Heart left ventricle (tissue), 16 donors: ENCODE measurements around the gene STXBP3. TPM values are rescaled to one million over a fixed set of nuclear protein-coding genes. Genes with fewer than 3 reads are reported as not detected.

ENCODE experiments used
- ATAC-seq, 4 donors: fragments of 200-7000 bp; cut with Tn5 transposase; one replicate each; pipeline ENCODE4 v1.9.1; 2020 to 2022; ENCODE audit warnings: moderate library complexity in 4 of 4, mild to moderate bottlenecking in 3 of 4, moderate number of reproducible peaks in 1 of 4
- DNase-seq, 5 donors: peaks; one replicate each; pipeline ENCODE4 v3.0.0-alpha.2; 2020
- H3K27ac ChIP-seq, 12 donors: fragments of 200-600 bp; sonication (generic) in 4 of 12; one replicate each; pipeline versions ENCODE4 v1.5.0 to v1.8.0; 2016 to 2022; ENCODE audit warnings: mild to moderate bottlenecking in 2 of 12
- H3K27me3 ChIP-seq, 9 donors: fragments of 200-600 bp; sonication (generic) in 2 of 9; one replicate each; pipeline versions ENCODE4 v1.5.1 to v1.8.0; 2016 to 2022; ENCODE audit warnings: mild to moderate bottlenecking in 3 of 9
- H3K36me3 ChIP-seq, 9 donors: fragments of 200-600 bp; sonication (generic) in 2 of 9; one replicate each; pipeline versions ENCODE4 v1.5.0 to v1.8.0; 2018 to 2022; ENCODE audit warnings: mild to moderate bottlenecking in 2 of 9
- H3K4me1 ChIP-seq, 12 donors: fragments of 200-600 bp; sonication (generic) in 4 of 12; one replicate each; pipeline versions ENCODE4 v1.5.0 to v1.8.0; 2016 to 2022; ENCODE audit warnings: mild to moderate bottlenecking in 3 of 12
- H3K4me3 ChIP-seq, 12 donors: fragments of 200-600 bp; sonication (generic) in 4 of 12; one replicate each; pipeline versions ENCODE4 v1.5.0 to v1.8.0; 2017 to 2022; ENCODE audit warnings: mild to moderate bottlenecking in 9 of 12, moderate library complexity in 4 of 12
- H3K9me3 ChIP-seq, 12 donors: fragments of 200-600 bp; sonication (generic) in 4 of 12; one replicate each; pipeline versions ENCODE4 v1.5.0 to v1.8.0; 2016 to 2022; ENCODE audit warnings: mild to moderate bottlenecking in 1 of 12
- POLR2A ChIP-seq, 2 donors: fragments of 450-650 bp; IDR thresholded peaks; one replicate each; pipeline ENCODE4 v1.6.1; 2017; ENCODE audit warnings: antibody characterized with exemption in 2 of 2, mild to moderate bottlenecking in 2 of 2, moderate library complexity in 2 of 2
- WGBS, 4 donors: extraction: QIAGEN DNeasy Blood & Tissue Kit in 2 of 4; methylation state at CpG; one replicate each; pipeline versions ENCODE4 v1.1.5 to v1.1.7; 2013 to 2018; 5-methylcytosine and 5-hydroxymethylcytosine counted together
- intact Hi-C, 10 donors: fragments of 100-400 bp; cut with DNase I; formaldehyde crosslinking; loops; one replicate each; pipeline versions ENCODE4 v1.11.1 to v1.14.2; 2022
- polyA plus RNA-seq, 2 donors: library from polyadenylated mRNA; stranded (reverse); fragments of 200-250 nt; gene quantifications; one replicate each; pipeline ENCODE4 v1.2.3, GENCODE V29; 2013
- total RNA-seq, 9 donors: library from RNA; depleted of rRNA in 2 of 9; stranded (reverse); fragments of >200 nt in 2 of 9; fragmentation: NEBNext Ultra II Directional in 3 of 9; extraction: Animal tissue kit (Norgen Biotek cat#: 25700) in 3 of 9; gene quantifications; one replicate each; pipeline versions ENCODE4 v1.1.0 to v1.2.4, GENCODE V29; 2016 to 2023
- TF ChIP-seq, protein P1 (sequence below), 12 donors: fragments of 200-600 bp; sonication (generic) in 4 of 12; IDR thresholded peaks; one replicate each; pipeline versions ENCODE4 v1.5.0 to v1.8.0; 2018 to 2022; ENCODE audit warnings: antibody characterized with exemption in 12 of 12, mild to moderate bottlenecking in 5 of 12
- donor health status: ischemic (EF 13 %, LVEDD 7.1; RV severe dilation, severe dysfunction).
- donor health status: healthy with polysubstance abuse.
- donor health status: DM: no; HTN: yes; CAD: no.
- donor health status: DM: no; HTN: no; CAD: no.
- donor health status: ischemic (EF 25% LVEDD 6.9; RV normal size, moderate dysfunction).
- donor health status: ischemic (EF 25% LVEDD 5.7; RV mildly dilated, moderate dysfunction).
- donor health status: healthy.
- donor health status: DM: yes; HTN: yes; CAD: no.
- donor health status: ischemic (EF 35%, LVEDD 5.7; RV mildly dilated, moderate dysfunction).
- donor health status: nonischemic (EF 11% LVEDD 7.7; RV severe dilation, severe dysfunction).
- donor health status: DM: yes; HTN: yes; CAD: no.
- donor health status: PGD.
- donor health status: ischemic (EF 29% LVEDD 5.4; RV normal size, mild dysfunction).
- donor health status: nonischemic (EF 23%, LVEDD 6.1; RV moderate dilation, normal function).

The STXBP3 gene
- total and polyA plus RNA-seq, 11 donors: 19.2 to 42.7 (median 26.1) TPM

DNA sequence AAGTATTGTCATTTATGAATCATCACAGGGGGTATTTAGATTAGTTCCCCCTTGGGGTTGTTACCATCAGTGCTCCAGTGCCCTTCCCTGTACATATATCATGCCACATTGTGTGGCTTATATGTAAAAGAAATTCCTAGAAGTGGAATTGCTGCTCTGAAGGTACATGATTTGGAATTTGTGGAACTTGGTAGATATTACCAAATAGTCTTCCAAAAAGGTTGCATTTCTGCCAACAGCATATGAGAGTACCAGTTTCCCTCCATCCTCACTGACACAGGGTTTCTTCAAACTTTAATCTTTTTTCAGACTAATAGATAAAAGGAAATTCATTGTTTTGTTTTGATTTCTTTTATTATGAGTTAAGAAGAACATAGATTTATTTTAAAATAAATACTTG, 69.1 kb downstream of the STXBP3 start:
- DNase-seq (no peak), ATAC-seq (no peak)
- H3K4me1 ChIP-seq: peaks cover 0 to 28% (median 11%) of the 10 kb centered on the region in 12 donors
- H3K36me3 ChIP-seq: peaks cover 0 to 14% (median 7%) of the 10 kb centered on the region in 9 donors
- intact Hi-C loops: no loop called here
- H3K27me3 ChIP-seq: no peaks in the 10 kb centered on the region
- H3K9me3 ChIP-seq: no peaks in the 10 kb centered on the region
- TF ChIP-seq, protein P1, sequence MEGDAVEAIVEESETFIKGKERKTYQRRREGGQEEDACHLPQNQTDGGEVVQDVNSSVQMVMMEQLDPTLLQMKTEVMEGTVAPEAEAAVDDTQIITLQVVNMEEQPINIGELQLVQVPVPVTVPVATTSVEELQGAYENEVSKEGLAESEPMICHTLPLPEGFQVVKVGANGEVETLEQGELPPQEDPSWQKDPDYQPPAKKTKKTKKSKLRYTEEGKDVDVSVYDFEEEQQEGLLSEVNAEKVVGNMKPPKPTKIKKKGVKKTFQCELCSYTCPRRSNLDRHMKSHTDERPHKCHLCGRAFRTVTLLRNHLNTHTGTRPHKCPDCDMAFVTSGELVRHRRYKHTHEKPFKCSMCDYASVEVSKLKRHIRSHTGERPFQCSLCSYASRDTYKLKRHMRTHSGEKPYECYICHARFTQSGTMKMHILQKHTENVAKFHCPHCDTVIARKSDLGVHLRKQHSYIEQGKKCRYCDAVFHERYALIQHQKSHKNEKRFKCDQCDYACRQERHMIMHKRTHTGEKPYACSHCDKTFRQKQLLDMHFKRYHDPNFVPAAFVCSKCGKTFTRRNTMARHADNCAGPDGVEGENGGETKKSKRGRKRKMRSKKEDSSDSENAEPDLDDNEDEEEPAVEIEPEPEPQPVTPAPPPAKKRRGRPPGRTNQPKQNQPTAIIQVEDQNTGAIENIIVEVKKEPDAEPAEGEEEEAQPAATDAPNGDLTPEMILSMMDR (IDR thresholded peaks at IDR 0.05): no peak
- TF ChIP-seq POLR2A (IDR thresholded peaks at IDR 0.05): no peak
- peak overlapping the region in 1 of 12 donors; percentile 29 for H3K4me3 ChIP-seq
- peak overlapping the region in 11 of 12 donors; percentile 21 to 85 (median 73) for H3K27ac ChIP-seq

DNA sequence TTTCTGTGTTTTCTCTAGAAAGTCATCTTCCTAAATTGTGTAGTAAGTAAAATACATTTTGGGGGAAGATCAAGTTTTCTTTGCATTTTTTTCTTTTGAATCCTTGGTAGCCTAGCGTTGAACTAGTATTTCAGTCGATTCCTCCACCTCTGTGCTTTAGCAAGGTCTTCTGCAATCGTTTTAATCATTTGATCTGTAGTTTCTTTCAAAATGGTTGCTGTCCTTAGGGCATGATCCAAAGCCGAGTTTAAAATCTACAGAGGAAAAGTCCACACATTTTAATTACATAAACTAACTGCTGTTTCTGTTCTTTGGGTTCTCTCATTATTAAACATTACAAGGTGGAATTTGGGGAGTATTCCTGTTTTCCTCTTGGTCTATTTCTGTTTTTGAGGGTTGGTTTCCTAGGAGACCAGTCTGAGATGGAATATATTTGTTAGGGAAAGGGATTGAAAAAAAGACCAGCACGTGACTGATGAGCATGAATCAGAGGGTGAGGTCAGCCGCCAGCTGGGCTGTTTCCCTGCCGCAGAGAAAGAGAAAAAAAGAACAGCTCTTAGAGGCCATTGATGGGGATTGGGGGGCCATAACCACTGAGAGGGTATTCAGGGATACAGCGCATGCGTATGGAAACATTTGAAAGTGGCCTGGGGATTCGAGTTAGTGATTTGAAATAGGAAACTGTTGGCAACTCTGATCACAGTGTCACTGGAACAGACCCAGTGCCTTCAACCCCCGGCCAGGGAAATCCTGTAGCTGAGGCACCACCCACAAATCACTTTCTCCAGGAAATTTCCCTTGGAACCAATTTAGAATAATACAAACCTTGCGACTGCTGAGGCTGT, 69.8 kb downstream of the STXBP3 start:
- Histone ChIP-seq H3K9me3 (no peaks in the 10 kb centered on the region), H3K27ac (peak overlapping the region in 11 of 12 donors; percentile 21 to 85 (median 73)), H3K27me3 (no peaks in the 10 kb centered on the region), H3K4me1 (peaks cover 0 to 28% (median 11%) of the 10 kb centered on the region in 12 donors), H3K36me3 (peaks cover 0 to 7% (median 5%) of the 10 kb centered on the region in 9 donors), H3K4me3 (peak overlapping the region in 10 of 12 donors; percentile 10 to 48 (median 37))
- intact Hi-C loops: no loop called here
- WGBS, 4 donors: 27 to 35% (median 34%) methylated on average over 12 of the region's 12 CpGs
- TF ChIP-seq POLR2A (IDR thresholded peaks at IDR 0.05): no peak
- TF ChIP-seq, protein P1 (IDR thresholded peaks at IDR 0.05): no peak
- ATAC-seq (peak; percentile 69 to 92 (median 86)), DNase-seq (peak; percentile 71 to 76 (median 75))

DNA sequence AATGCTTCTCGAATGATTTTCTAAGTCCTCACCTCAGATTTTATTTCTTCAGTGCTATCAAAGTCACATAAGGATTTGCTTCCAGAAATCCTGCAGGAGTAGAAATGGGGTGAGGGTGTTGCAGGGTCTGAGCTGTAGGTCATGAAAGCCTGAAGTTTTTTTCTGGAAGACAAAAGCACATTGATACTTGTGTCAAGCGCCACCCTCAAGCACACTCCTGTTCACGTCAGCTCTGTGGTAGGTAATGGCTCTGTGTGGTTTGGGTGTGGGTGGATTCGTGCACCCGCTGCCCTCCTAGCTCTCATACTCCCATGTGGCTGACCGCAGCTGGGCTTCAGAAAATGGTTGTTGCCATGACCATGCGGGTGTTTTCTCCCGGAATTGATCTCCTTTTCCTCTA, 70.5 kb downstream of the STXBP3 start:
- H3K27me3 ChIP-seq: no peaks in the 10 kb centered on the region
- 66 to 70% (median 67%) methylated on average over 8 of the region's 8 CpGs for WGBS, 4 donors
- ATAC-seq: peak; percentile 38 to 65 (median 60)

DNA sequence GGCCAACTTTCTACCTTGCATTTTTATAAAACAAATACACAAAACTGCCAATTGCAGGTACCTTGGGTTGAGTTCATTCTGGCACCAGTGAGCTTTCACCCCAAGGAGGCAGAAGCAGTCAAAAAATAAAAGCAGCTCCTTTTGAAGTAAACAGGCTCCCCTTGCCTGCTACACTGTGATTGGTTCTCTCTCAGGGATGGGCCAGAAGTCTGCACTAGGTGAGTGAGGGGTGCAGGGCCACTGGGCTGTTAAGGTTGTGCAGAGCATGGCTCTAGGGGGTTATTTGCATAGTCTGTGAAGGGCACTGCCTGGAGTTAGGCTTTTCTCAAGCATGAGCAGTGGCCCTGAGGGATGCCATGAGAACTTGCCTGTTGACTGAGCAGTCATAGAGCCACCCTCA, 71.3 kb downstream of the STXBP3 start:
- no peaks in the 10 kb centered on the region for H3K27me3 ChIP-seq
- no peak overlapping the region for H3K4me3 ChIP-seq
- H3K27ac ChIP-seq: peak overlapping the region in 2 of 12 donors; percentile 72 to 83
- no peak for DNase-seq
- TF ChIP-seq POLR2A (IDR thresholded peaks at IDR 0.05): no peak
- TF ChIP-seq, protein P1 (IDR thresholded peaks at IDR 0.05): no peak
- peak in 1 of 4 donors; percentile 24 for ATAC-seq
- no peaks in the 10 kb centered on the region for H3K9me3 ChIP-seq
- peaks cover 0 to 28% (median 11%) of the 10 kb centered on the region in 12 donors for H3K4me1 ChIP-seq
- intact Hi-C loops: no loop called here
- H3K36me3 ChIP-seq: no peaks in the 10 kb centered on the region

More for the DNA sequence above, 70.5 kb downstream of the STXBP3 start:
- TF ChIP-seq POLR2A (IDR thresholded peaks at IDR 0.05): no peak
- TF ChIP-seq, protein P1 (IDR thresholded peaks at IDR 0.05): no peak
- intact Hi-C loops: no loop called here
- DNase-seq: peak in 4 of 5 donors; percentile 30 to 44 (median 36)
- H3K36me3 ChIP-seq: peaks cover 0 to under 1% (median 0%) of the 10 kb centered on the region in 9 donors
- H3K4me1 ChIP-seq: peaks cover 0 to 28% (median 11%) of the 10 kb centered on the region in 12 donors
- H3K27ac ChIP-seq: peak overlapping the region in 11 of 12 donors; percentile 21 to 85 (median 73)
- no peaks in the 10 kb centered on the region for H3K9me3 ChIP-seq
- peak overlapping the region in 9 of 12 donors; percentile 10 to 48 (median 38) for H3K4me3 ChIP-seq
